Measurements from ENCODE around the gene WNT5A.
"Not testable (repeated sequence)": the region's sequence is repeated elsewhere in the genome, so short reads cannot be mapped to it uniquely, and the experiment has no call there.

The WNT5A gene

GRCh38 chr3:55505102-55505501, 18.0 kb upstream of the WNT5A start:
- DNase-seq = not testable (repeated sequence)

- DNase-seq = no peak
Observed at GRCh38 chr3:55501905-55502304, 14.8 kb upstream of the WNT5A start.

GRCh38 chr3:55500555-55501330, 13.6 kb upstream of the WNT5A start:
- DNase-seq = no peak

- DNase-seq = no peak
Observed at GRCh38 chr3:55498520-55498919, 11.4 kb upstream of the WNT5A start.

GRCh38 chr3:55497250-55497649, 10.1 kb upstream of the WNT5A start:
- no peak for DNase-seq

- no peak for DNase-seq
Observed at GRCh38 chr3:55494976-55495375, 7.9 kb upstream of the WNT5A start.

- no peak for DNase-seq
Observed at GRCh38 chr3:55492976-55493375, 5.9 kb upstream of the WNT5A start.

GRCh38 chr3:55491296-55491816, 4.2 kb upstream of the WNT5A start:
- DNase-seq = no peak

- no peak for DNase-seq
Observed at GRCh38 chr3:55490276-55490913, 3.3 kb upstream of the WNT5A start.

- no peak for DNase-seq
Observed at GRCh38 chr3:55489798-55490132, 2.7 kb upstream of the WNT5A start.

GRCh38 chr3:55488398-55489055, 1.4 kb upstream of the WNT5A start:
- DNase-seq = no peak

- DNase-seq = no peak
Observed at GRCh38 chr3:55487381-55488241, 505 bp upstream of the WNT5A start.

- DNase-seq = no peak
Observed at GRCh38 chr3:55486101-55486856, 827 bp downstream of the WNT5A start.

- DNase-seq = no peak
Observed at GRCh38 chr3:55484801-55485791, 2.0 kb downstream of the WNT5A start.

GRCh38 chr3:55484191-55484689, 2.9 kb downstream of the WNT5A start:
- DNase-seq = no peak

GRCh38 chr3:55483196-55484095, 3.7 kb downstream of the WNT5A start:
- DNase-seq = no peak

- no peak for DNase-seq
Observed at GRCh38 chr3:55482496-55483195, 4.5 kb downstream of the WNT5A start.

GRCh38 chr3:55481744-55482495, 5.2 kb downstream of the WNT5A start:
- DNase-seq = no peak

All from activated CD8-positive, alpha-beta memory T cell treated with anti-CD3 and anti-CD28 coated beads for 24 hours (primary cell).